ENCODE data around the gene GPR141.

GPR141 gene

DNA sequence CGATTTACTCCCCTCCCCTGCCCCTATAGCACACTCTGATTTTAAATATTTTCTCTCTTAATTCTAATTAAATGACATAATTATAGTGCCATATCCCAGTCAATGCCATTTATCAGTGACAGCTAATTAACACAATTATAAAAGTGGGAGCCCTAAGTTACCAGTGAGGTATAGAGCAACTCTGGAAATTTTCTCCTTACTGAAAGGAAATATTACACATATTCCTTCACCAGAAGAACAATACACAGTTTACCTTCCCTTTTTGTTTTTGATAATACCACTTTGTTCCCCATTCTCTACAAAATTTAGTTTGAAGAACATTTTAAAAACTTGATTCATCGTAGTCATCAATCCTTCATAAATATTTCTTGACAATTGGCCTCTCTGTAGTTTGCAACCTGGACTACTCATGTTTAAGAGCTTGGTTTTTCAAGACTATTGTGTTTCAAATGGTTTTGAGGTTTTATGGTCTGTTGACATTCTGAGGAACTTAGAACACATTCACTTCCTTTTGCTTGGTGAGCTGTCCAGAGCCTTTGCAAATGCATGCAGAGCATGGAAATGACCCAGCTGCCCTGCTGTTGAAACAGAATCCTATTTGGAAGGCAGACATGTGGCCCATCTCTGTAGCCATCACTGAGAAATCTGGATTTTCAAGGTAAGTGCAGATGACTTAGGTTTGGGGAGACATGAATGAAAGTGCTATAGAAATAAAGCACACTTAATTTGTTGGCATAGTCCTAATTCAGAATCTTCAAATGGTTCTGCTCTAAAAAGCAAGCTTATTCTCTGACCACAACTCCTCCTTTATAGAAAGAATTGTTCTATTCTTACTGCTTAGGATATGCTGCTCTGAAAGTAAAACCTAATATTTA, at the start of gene GPR141:
TSS of gene GPR141 (plus strand) at position 521 of the 875 bp plus-strand sequence. CDS start 56,628 bp downstream, outside the sequence.
- no peak for DNase-seq (ENCODE audit: low read depth in 2 of 2)

GRCh38 chr7:37635346-37635745, 48.2 kb upstream of the GPR141 start:
- DNase-seq (ENCODE audit: low read depth in 2 of 2) = no peak

DNA sequence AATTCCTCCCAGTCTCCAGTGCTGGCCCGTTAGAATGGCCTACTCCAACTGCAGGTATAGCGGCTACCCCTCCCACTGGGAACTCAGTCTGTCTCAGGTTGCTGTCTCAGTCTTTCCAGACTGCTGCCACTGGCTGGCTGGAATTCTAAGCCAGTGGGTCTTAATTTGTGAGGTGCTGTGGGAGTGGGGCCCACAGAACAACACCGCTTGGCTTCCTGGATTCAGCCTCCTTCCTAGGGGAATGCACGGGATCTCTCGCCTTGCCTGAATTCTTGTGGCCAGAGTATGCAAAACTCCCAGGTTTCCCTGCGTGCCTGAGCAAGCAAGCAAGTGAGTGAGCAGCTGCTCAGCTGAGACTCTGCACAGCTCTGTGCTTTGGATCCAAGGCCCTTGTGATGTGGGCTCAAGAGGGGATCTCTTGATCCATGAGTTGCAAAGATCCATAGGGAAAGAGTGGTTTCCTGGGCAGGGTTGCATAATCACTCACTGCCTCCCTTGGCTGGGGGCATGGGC, 41.5 kb upstream of the GPR141 start:
- DNase-seq (ENCODE audit: low read depth in 2 of 2) = no peak

GRCh38 chr7:37643876-37644275, 39.7 kb upstream of the GPR141 start:
- DNase-seq (ENCODE audit: low read depth in 2 of 2) = no peak

GRCh38 chr7:37645282-37646050, 38.1 kb upstream of the GPR141 start:
- DNase-seq (ENCODE audit: low read depth in 2 of 2) = no peak

- DNase-seq (ENCODE audit: low read depth in 2 of 2) = no peak
Observed at GRCh38 chr7:37656913-37657530, 26.5 kb upstream of the GPR141 start.

DNA sequence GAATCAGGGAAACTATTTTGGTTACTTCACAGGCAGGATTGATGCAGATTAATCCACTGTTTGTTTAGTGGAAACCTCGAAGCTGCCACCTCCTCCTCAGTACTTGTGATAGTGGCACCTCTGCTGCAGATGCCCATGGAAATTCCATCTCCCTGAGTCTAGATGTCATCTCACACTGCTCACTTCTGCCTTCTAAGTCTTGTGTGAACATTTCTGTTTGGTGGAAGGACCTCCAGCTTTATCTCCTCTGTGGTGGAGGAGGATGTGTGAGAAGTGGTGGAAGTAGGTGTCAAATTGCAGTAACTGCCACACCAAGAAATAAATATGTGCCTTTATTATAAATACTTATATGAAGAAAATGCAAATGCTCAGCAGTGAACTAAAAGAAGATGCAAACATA, 25.8 kb upstream of the GPR141 start:
- no peak for DNase-seq (ENCODE audit: low read depth in 2 of 2)

DNA sequence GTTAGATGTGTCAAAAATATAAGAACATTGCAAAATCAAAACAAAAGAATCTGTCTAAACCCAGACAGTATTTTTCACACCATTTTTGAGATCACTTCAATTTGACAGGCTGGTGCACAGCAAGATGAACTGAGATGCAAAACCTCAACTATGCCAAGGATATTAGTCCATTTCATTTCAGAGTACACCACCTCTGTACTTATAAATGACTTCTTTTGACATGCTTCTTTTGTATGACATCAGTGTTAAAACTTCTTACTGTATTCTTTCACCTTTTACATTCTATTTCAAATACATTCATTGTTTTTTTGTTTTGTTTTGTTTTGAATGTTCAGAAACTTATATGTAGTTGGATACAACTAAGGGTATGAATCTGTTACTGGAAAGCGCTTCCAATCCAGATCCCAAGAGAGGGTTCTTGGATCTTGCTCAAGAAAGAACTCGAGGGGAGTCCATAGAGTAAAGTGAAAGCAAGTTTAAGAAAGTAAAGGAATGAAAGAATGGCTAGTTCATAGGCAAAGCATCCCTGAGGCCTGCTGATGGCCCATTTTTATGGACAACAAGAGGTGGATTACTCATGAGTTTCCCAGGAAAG, 23.5 kb upstream of the GPR141 start:
- DNase-seq (ENCODE audit: low read depth in 2 of 2) = no peak

- DNase-seq (ENCODE audit: low read depth in 2 of 2) = no peak
Observed at GRCh38 chr7:37660614-37661013, 23.0 kb upstream of the GPR141 start.

DNA sequence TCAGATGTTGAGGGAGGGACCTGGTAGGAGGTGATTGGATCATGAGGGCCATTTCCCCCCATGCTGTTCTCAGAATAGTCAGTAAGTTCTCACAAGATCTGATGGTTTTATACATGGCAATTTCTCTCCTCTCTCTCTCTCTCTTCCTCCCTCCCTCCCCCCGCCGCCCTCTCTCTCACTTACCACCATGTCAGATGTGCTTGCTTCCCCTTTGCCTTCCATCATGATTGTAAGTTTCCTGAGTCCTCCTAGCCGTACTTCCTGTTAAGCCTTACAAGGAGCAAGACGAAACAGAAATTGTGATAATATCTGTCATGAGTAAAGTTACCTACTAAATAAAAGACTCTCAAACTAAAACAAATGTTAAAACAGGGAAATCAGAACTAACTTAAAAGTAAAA, 19.9 kb upstream of the GPR141 start:
- DNase-seq (ENCODE audit: low read depth in 2 of 2) = no peak

- DNase-seq (ENCODE audit: low read depth in 2 of 2) = no peak
Observed at GRCh38 chr7:37665352-37666022, 18.1 kb upstream of the GPR141 start.

DNA sequence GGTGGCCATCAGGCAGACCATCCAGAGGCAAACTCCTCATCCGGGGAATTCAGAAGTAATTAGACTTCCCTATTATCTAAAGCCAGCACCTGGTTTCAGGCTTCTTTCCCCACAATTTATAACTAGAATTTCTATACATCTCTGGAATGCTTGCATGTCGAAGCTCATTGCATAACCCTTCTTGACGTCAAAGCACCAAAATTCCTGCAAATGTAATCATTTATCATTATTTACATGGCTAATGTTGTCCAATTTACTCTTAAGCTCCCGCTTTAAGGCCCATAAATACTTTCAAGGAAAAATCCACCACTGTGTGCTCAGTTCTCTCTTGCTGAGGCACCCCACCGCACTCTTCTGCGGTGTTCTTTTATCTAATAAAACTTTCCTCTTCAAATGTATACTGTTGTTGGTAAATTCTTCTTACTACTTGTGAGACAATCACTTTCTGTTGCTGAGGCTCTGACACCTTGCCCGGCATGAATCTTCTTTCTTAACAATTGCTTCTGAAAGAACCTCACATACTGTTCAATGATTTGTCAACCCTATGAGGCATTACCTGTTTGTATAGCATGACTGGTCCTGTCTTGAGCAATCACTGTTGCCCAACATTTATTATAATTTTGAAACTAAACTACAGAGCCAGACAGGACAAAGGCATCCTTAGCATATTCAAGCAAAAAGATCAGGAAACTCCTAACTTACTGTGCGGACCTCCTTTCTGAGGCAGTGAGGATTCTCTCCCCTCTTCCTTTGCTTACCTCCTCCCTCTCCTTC, 17.4 kb upstream of the GPR141 start:
- no peak for DNase-seq (ENCODE audit: low read depth in 2 of 2)

GRCh38 chr7:37669818-37670217, 13.7 kb upstream of the GPR141 start:
- DNase-seq (ENCODE audit: low read depth in 2 of 2) = no peak

DNA sequence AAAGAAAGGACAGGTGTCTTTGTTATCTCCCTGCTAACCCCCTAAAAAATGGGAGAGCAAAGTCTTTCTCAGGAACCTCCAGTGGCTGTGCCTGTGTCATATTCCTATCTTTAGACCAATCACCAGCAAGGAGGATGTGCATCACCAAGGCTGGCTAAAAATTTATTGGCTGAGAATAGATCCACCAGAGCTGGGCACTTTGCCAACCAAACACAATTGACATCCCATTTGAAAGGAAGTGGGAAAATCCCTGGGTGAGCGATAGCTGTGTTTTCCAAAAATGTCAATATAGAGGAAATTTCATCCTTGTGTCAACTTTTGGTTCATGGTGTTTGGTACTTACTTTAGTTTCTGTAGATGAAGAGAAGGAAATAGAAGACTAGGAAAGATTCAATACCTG, 13.1 kb upstream of the GPR141 start:
- no peak for DNase-seq (ENCODE audit: low read depth in 2 of 2)

GRCh38 chr7:37671876-37672275, 11.7 kb upstream of the GPR141 start:
- no peak for DNase-seq (ENCODE audit: low read depth in 2 of 2)

- no peak for DNase-seq (ENCODE audit: low read depth in 2 of 2)
Observed at GRCh38 chr7:37672926-37673325, 10.6 kb upstream of the GPR141 start.

GRCh38 chr7:37673523-37673922, 10.0 kb upstream of the GPR141 start:
- no peak for DNase-seq (ENCODE audit: low read depth in 2 of 2)

DNA sequence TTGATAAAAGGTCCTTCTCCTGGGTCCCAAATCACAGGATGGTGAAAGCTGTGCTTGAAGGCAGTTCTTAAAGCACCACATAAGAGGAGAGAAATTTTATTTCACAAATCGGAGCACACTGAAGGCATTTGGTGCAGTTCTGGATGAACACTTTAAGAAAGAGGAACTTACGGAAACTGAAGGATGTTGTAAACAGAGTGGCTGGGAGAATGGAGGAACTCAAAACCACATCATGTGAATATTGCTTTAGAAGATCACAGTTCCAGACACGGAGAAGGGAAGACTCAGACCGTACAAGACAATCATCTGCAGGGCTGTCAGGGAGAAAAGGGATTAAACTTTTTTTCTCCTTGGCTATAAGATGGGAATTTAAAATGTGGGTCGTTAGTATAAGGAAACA, 9.0 kb upstream of the GPR141 start:
- no peak for DNase-seq (ENCODE audit: low read depth in 2 of 2)

DNA sequence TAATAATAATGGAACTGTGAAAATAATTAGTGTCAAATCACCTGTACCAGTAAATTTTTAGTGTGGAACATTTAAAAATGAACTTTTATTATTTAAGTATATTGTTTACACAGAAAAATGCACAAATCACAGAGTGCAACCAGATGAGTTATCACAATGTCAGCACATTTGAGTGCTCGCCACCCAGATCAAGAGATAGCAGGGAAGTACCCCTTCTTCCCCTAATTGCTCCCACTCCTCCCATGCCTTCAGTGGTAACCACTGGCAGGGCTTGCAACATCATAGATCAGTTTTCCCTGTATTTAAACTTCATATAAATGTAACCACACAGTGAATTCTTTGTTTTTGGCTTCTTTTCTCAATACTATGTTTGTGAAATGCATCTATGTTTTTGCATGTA, 7.8 kb upstream of the GPR141 start:
- no peak for DNase-seq (ENCODE audit: low read depth in 2 of 2)

GRCh38 chr7:37684927-37685326, 1.4 kb downstream of the GPR141 start:
- DNase-seq (ENCODE audit: low read depth in 2 of 2) = no peak

Measured in fibroblast of skin of left quadriceps (primary cell).